ENCODE measurements around the gene INPPL1.
A peak's percentile ranks its signal among the peaks of the same experiment; 100 is the strongest.

The INPPL1 gene

GRCh38 chr11:72218251-72218745 lies 6.3 kb upstream of the INPPL1 start:
- H4K20me1 ChIP-seq (ENCODE audit: insufficient read depth) = no peaks in the 10 kb centered on the region
- no peak overlapping the region for H3K27ac ChIP-seq
- TF ChIP-seq CTCF (conservative IDR thresholded peaks at IDR 0.05; ENCODE audit: low read depth, low read length) = no peak

GRCh38 chr11:72220696-72221363 lies 3.7 kb upstream of the INPPL1 start:
- Histone ChIP-seq H3K4me1 (ENCODE audit: low read depth, poor library complexity, severe bottlenecking) (peaks cover 12% of the 10 kb centered on the region), H2AFZ (ENCODE audit: low read depth) (no peak overlapping the region)

More at GRCh38 chr11:72218251-72218745, 6.3 kb upstream of the INPPL1 start:
- Histone ChIP-seq H3K27me3 (ENCODE audit: insufficient read depth, low read depth) (no peaks in the 10 kb centered on the region), H3K36me3 (ENCODE audit: insufficient read depth) (no peaks in the 10 kb centered on the region), H3K9ac (no peak overlapping the region), H3K4me1 (ENCODE audit: low read depth, poor library complexity, severe bottlenecking) (peaks cover 11% of the 10 kb centered on the region), H2AFZ (ENCODE audit: low read depth) (no peak overlapping the region), H3K79me2 (ENCODE audit: insufficient read depth, low read depth) (no peaks in the 10 kb centered on the region), H3K4me2 (no peak overlapping the region), H3K4me3 (IDR thresholded peaks at IDR 0.05; ENCODE audit: insufficient read depth, low read depth, low read length) (no peak overlapping the region)

GRCh38 chr11:72221386-72222075 lies 3.0 kb upstream of the INPPL1 start:
- H3K27ac ChIP-seq = no peak overlapping the region
- H3K36me3 ChIP-seq (ENCODE audit: insufficient read depth) = no peaks in the 10 kb centered on the region
- no peak overlapping the region for H3K9ac ChIP-seq
- H2AFZ ChIP-seq (ENCODE audit: low read depth) = peak overlapping the region; percentile 86; the same call in 1 of the 2 replicates
- peaks cover 21% of the 10 kb centered on the region for H3K79me2 ChIP-seq (ENCODE audit: insufficient read depth, low read depth)
- no peak overlapping the region for H3K4me2 ChIP-seq
- H4K20me1 ChIP-seq (ENCODE audit: insufficient read depth) = no peaks in the 10 kb centered on the region
- H3K27me3 ChIP-seq (ENCODE audit: insufficient read depth, low read depth) = no peaks in the 10 kb centered on the region
- peaks cover 19% of the 10 kb centered on the region for H3K4me1 ChIP-seq (ENCODE audit: low read depth, poor library complexity, severe bottlenecking)
- no peak for TF ChIP-seq CTCF (conservative IDR thresholded peaks at IDR 0.05; ENCODE audit: low read depth, low read length)
- no peak overlapping the region for H3K4me3 ChIP-seq (IDR thresholded peaks at IDR 0.05; ENCODE audit: insufficient read depth, low read depth, low read length)

More at GRCh38 chr11:72220696-72221363, 3.7 kb upstream of the INPPL1 start:
- H3K4me2 ChIP-seq = no peak overlapping the region
- H3K9ac ChIP-seq = no peak overlapping the region
- no peak overlapping the region for H3K27ac ChIP-seq
- H3K27me3 ChIP-seq (ENCODE audit: insufficient read depth, low read depth) = no peaks in the 10 kb centered on the region
- H4K20me1 ChIP-seq (ENCODE audit: insufficient read depth) = no peaks in the 10 kb centered on the region
- no peaks in the 10 kb centered on the region for H3K36me3 ChIP-seq (ENCODE audit: insufficient read depth)
- H3K79me2 ChIP-seq (ENCODE audit: insufficient read depth, low read depth) = peaks cover 14% of the 10 kb centered on the region
- TF ChIP-seq CTCF (conservative IDR thresholded peaks at IDR 0.05; ENCODE audit: low read depth, low read length) = no peak
- no peak overlapping the region for H3K4me3 ChIP-seq (IDR thresholded peaks at IDR 0.05; ENCODE audit: insufficient read depth, low read depth, low read length)

GRCh38 chr11:72222106-72222891 lies 2.3 kb upstream of the INPPL1 start:
- Histone ChIP-seq H4K20me1 (ENCODE audit: insufficient read depth) (no peaks in the 10 kb centered on the region), H2AFZ (ENCODE audit: low read depth) (peak overlapping the region; percentile 86; the same call in 1 of the 2 replicates), H3K9ac (peak overlapping the region; percentile 79; the same call in 1 of the 2 replicates), H3K27me3 (ENCODE audit: insufficient read depth, low read depth) (no peaks in the 10 kb centered on the region), H3K36me3 (ENCODE audit: insufficient read depth) (no peaks in the 10 kb centered on the region), H3K4me2 (peak overlapping the region; percentile 89), H3K79me2 (ENCODE audit: insufficient read depth, low read depth) (peaks cover 22% of the 10 kb centered on the region), H3K4me3 (IDR thresholded peaks at IDR 0.05; ENCODE audit: insufficient read depth, low read depth, low read length) (no peak overlapping the region), H3K4me1 (ENCODE audit: low read depth, poor library complexity, severe bottlenecking) (peaks cover 20% of the 10 kb centered on the region), H3K27ac (peak overlapping the region; percentile 80)
- TF ChIP-seq CTCF (conservative IDR thresholded peaks at IDR 0.05; ENCODE audit: low read depth, low read length) = no peak
